HL-60 (cell line): ENCODE measurements around the gene ADCYAP1R1.

Experiments used
- GABPA ChIP-seq: IDR thresholded peaks from 2 replicates; pipeline ENCODE4 v1.6.1; 2012; ENCODE audit warnings: low read depth
- POLR2AphosphoS5 ChIP-seq: IDR thresholded peaks from 2 replicates; pipeline ENCODE4 v1.6.1; 2012; ENCODE audit warnings: low read depth
- REST ChIP-seq: IDR thresholded peaks from 2 replicates; pipeline ENCODE4 v1.6.1; 2012; ENCODE audit warnings: low read depth; ENCODE audit not compliant: insufficient replicate concordance
- SPI1 ChIP-seq: IDR thresholded peaks from 2 replicates; pipeline ENCODE4 v1.6.1; 2012; ENCODE audit warnings: low read depth, mild to moderate bottlenecking, borderline replicate concordance
- TF ChIP-seq, protein P1 (sequence below): IDR thresholded peaks from one replicate; pipeline ENCODE4 v1.5.1; 2011; ENCODE audit warnings: low read length, control low read depth, inconsistent platforms; ENCODE audit not compliant: insufficient read depth

- TF ChIP-seq, protein P1, sequence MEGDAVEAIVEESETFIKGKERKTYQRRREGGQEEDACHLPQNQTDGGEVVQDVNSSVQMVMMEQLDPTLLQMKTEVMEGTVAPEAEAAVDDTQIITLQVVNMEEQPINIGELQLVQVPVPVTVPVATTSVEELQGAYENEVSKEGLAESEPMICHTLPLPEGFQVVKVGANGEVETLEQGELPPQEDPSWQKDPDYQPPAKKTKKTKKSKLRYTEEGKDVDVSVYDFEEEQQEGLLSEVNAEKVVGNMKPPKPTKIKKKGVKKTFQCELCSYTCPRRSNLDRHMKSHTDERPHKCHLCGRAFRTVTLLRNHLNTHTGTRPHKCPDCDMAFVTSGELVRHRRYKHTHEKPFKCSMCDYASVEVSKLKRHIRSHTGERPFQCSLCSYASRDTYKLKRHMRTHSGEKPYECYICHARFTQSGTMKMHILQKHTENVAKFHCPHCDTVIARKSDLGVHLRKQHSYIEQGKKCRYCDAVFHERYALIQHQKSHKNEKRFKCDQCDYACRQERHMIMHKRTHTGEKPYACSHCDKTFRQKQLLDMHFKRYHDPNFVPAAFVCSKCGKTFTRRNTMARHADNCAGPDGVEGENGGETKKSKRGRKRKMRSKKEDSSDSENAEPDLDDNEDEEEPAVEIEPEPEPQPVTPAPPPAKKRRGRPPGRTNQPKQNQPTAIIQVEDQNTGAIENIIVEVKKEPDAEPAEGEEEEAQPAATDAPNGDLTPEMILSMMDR, result no peak
- TF ChIP-seq POLR2AphosphoS5 (no peak), REST (no peak), GABPA (no peak), SPI1 (no peak)
Measured at GRCh38 chr7:31129067-31129466, 77.0 kb downstream of the ADCYAP1R1 start.
